ENCODE data around the gene MAP2K6.
A peak's percentile ranks its signal among the peaks of the same experiment; 100 is the strongest.

- TF ChIP-seq, protein P1, sequence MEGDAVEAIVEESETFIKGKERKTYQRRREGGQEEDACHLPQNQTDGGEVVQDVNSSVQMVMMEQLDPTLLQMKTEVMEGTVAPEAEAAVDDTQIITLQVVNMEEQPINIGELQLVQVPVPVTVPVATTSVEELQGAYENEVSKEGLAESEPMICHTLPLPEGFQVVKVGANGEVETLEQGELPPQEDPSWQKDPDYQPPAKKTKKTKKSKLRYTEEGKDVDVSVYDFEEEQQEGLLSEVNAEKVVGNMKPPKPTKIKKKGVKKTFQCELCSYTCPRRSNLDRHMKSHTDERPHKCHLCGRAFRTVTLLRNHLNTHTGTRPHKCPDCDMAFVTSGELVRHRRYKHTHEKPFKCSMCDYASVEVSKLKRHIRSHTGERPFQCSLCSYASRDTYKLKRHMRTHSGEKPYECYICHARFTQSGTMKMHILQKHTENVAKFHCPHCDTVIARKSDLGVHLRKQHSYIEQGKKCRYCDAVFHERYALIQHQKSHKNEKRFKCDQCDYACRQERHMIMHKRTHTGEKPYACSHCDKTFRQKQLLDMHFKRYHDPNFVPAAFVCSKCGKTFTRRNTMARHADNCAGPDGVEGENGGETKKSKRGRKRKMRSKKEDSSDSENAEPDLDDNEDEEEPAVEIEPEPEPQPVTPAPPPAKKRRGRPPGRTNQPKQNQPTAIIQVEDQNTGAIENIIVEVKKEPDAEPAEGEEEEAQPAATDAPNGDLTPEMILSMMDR (IDR thresholded peaks at IDR 0.05; ENCODE audit: extremely low read depth in 1 of 2, insufficient read depth in 1 of 2, low read depth in 1 of 2, low read length in 2 of 2), result peak; percentile 80 to 84
- TF ChIP-seq POLR2AphosphoS5 (IDR thresholded peaks at IDR 0.05; ENCODE audit: insufficient read depth, low read depth, low read length) (no peak), MYC (IDR thresholded peaks at IDR 0.05; ENCODE audit: low read depth, low read length) (no peak), JUN (IDR thresholded peaks at IDR 0.05; ENCODE audit: borderline replicate concordance, insufficient read depth, insufficient read length, low read depth) (no peak), POLR2A (IDR thresholded peaks at IDR 0.05; ENCODE audit: low read depth, low read length) (no peak), EZH2 (IDR thresholded peaks at IDR 0.05; ENCODE audit: borderline replicate concordance, low read depth, low read length, severe bottlenecking) (no peak), FOS (IDR thresholded peaks at IDR 0.05; ENCODE audit: borderline replicate concordance, insufficient read depth, low read length) (no peak)
- TF ChIP-seq, protein P2, sequence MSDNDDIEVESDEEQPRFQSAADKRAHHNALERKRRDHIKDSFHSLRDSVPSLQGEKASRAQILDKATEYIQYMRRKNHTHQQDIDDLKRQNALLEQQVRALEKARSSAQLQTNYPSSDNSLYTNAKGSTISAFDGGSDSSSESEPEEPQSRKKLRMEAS (IDR thresholded peaks at IDR 0.05; ENCODE audit: insufficient read depth, insufficient read length), result no peak
Measured at GRCh38 chr17:69525920-69526841, 111.7 kb downstream of the MAP2K6 start.

Measured in endothelial cell of umbilical vein (primary cell).